Prostate gland (tissue), 2 donors: ENCODE measurements around the gene NAP1L4.

Experiments
- CTCF ChIP-seq, 4 experiments: fragments of 200-600 bp in 2 of 4; fragments of 450-650 bp in 2 of 4; sonication (generic) in 2 of 4; IDR thresholded peaks; 1 replicate in 3 of 4; 2 replicates in 1 of 4; pipeline ENCODE4 v1.5.1; 2016 to 2019; ENCODE audit warnings: antibody characterized with exemption in 4 of 4, mild to moderate bottlenecking in 2 of 4, moderate library complexity in 2 of 4
- POLR2AphosphoS5 ChIP-seq: sonication (generic); formaldehyde crosslinking; IDR thresholded peaks from one replicate; pipeline ENCODE4 v1.6.1; 2017; ENCODE audit warnings: antibody characterized with exemption

DNA sequence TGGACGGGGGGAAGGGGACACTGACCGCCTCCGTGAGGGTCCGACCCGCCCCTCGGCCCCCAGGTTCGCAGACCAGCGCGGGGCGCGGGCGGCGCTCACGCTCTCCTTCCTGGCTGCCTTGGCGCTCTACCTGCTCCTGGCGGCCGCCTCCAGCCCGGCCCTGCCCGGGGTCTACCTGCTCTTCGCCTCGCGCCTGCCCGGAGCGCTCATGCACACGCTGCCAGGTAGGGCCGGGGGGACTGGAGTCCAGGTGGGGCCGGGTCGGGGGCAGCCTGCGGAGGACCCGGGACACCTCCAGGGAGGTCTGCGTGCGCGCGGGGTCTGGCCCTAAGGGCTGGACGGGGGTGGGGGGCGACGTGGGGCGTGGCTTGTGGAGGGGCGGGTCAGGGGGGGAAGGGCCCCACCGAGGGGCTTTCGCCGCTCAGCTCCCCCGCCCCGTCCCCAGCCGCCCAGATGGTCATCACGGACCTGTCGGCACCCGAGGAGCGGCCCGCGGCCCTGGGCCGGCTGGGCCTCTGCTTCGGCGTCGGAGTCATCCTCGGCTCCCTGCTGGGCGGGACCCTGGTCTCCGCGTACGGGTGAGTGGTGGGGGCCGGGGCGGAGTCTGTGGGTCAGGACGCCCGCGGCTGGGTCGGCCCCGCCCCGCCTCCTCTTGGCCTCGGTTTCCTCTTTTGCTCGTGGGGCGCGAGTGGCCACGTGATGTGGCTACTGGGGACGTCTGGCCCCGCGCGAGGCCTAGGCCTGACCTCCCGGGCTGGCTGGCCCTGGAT, 82.8 kb downstream of the NAP1L4 start:
- no peak for TF ChIP-seq CTCF (IDR thresholded peaks at IDR 0.05)
- no peak for TF ChIP-seq POLR2AphosphoS5
